Activated CD4-positive, alpha-beta T cell treated with anti-CD3 and anti-CD28 coated beads, Interleukin-2, amount 50 U/mL, for 1 hour (primary cell): ENCODE results near the gene ZNF425.
"Not testable (repeated sequence)": the region's sequence is repeated elsewhere in the genome, so short reads cannot be mapped to it uniquely, and the experiment has no call there.

ENCODE experiments used
- DNase-seq: peaks from one replicate; pipeline ENCODE4 v3.0.0-alpha.2; 2020

Gene ZNF425

GRCh38 chr7:149133028-149133710 is 7.0 kb upstream of the ZNF425 start:
- no peak for DNase-seq

DNA sequence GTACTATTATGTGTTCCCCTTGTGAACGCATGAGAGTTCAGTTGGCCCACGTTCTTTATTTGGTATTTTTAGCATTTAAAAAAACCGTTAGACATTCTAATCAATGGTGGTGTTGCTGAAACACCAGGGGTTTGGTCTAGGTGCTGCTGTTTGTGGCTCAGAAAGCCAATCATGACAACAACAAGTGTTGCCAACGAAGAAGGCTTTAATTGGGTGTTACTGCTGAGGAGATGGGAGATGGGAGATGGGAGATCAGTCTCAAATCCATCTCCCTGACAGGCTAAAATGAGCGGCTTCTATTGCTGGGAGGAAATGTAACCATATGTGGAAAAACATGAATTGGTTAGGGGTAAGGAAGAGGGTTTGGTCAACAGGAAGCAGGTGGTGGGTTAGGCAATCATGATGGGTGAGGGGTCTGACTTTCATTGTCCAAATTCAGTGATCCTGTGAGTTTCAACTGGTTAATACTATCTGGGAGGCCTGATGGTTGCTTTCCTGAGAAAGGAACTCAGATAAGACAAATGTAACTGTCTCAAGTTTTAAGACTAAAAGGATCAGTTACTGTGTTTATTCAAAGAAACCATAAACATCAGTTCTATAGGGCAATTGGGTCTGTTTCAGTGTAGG is 4.6 kb upstream of the ZNF425 start:
- DNase-seq, result no peak

- peak; percentile 33 for DNase-seq
These were observed 640 bp upstream of the ZNF425 start for GRCh38 chr7:149126662-149127266.

GRCh38 chr7:149125189-149125862 is 798 bp downstream of the ZNF425 start:
- no peak for DNase-seq

DNA sequence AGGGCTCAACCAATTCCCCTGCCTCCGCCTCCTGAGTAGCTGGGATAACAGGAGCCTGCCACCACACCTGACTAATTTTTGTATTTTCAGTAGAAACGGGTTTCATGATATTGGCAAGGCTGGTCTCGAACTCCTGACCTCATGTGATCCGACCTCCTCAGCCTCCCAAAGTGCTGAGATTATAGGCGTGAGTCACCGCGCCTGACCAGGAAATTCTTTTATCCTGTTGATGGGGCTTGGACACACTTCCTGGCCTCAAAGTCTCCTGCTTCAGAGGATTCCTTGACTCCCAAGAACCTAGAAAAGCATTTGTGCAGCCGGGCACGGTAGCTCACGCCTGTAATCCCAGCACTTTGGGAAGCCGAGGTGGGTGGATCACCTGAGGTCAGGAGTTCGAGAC is 16.2 kb downstream of the ZNF425 start:
- no peak for DNase-seq

- no peak for DNase-seq
These were observed 21.4 kb downstream of the ZNF425 start for GRCh38 chr7:149104749-149105148.

DNA sequence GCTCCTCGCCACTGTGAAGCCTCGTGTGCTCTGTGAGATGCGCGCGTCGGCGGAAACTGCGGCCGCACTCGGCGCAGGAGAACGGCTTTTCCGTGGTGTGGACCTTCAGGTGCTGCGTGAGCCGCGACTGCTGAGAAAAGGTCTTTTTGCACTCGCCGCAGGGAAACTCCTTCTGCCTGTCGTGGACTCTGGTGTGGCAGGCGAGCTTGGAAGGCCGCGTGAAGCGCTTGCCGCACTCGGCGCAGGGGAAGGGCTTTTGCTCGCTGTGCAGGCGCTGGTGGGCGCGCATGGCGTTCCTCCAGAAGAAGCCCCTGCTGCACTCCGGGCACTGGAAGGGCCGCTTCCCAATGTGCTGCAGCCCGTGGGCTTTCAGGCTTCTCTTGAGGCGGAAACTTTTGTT is 21.9 kb downstream of the ZNF425 start:
- no peak for DNase-seq

DNA sequence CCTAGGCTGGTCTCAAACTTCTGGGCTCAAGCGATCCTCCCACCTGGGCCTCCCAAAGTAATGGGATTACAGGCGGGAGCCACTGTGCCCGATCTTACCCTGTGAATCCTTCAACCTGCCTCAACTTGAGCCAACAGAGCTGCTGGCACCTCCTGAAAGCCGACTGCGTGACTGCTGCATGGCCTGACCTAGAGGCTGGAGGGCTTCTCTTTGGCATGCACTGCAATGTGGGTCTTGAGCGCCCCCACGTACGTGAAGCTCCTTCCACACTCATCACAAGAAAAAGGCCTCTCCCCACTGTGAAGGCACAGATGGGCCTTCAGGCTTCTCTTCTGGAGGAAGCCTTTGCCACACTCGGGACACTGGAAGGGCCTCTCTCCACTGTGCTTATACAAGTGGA is 22.7 kb downstream of the ZNF425 start:
- DNase-seq, result no peak

DNA sequence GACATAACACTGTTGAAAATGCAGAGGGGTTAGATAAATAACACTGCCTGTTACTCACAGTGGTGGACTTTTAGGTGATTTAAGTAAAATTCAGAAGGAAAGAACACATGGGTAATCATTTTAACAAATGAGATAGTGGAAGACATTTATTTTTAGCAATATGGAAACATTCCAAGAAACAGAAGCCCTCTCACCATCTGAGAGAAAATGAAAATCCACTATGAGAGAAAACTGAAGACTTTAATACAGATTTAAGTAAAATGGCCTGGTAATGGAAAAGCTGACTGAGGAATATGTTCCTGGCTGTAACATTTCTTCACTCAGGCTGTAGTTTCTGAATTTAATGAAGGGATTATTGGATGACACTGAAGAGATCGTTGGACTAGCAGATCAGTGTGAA is 23.5 kb downstream of the ZNF425 start:
- no peak for DNase-seq

GRCh38 chr7:149100821-149101220 is 25.3 kb downstream of the ZNF425 start:
- no peak for DNase-seq

GRCh38 chr7:149099058-149099457 is 27.1 kb downstream of the ZNF425 start:
- no peak for DNase-seq

GRCh38 chr7:149097088-149097487 is 29.0 kb downstream of the ZNF425 start:
- no peak for DNase-seq

- DNase-seq, result no peak
These were observed 32.9 kb downstream of the ZNF425 start for GRCh38 chr7:149093228-149093627.

- not testable (repeated sequence) for DNase-seq
These were observed 33.9 kb downstream of the ZNF425 start for GRCh38 chr7:149092244-149092643.

DNA sequence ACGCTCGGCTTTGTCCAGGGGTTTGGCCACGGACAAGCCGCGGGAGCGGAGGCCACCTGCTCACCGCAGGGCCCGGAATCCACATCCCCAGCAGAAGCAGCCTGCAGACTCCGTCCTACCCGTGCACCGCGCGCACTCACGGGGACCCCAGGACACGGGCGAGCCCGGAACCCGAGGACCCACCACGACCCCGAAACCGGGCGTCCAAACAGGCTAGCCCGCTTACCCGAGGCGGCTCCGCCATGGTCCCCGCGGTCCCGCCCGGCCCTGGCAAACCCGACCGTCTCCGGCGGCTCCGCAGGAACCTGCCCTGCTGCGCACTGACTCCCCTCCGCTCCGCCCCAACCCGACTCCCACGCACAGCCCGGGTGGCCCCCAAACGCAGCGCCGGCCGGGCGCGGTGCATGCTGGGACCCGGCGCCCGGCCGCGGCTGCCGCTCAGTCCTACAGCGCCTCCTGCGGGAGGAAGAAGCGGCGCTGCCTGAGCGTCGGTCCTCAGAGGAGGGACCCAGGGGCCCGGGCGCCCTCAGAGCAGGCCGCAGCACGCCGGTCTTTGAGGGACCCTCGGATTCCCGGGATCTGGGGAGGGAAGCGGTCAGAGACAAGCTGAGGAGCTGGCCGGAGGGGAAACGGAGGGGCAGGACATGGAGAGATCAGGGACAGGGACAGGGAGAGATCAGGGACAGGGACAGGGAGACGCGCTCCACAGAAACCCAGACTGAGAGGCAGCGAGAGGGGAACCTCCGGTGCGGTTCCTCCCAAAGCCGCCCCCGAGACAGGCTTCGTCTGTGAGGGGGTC is 35.5 kb downstream of the ZNF425 start, which contains the start of gene ZNF786:
Gene ZNF786 (minus strand): TSS at position 322 of the 799 bp plus-strand sequence. CDS start 78 bp downstream, at position 244.
- DNase-seq, result peak; percentile 89

GRCh38 chr7:149087376-149087775 is 38.7 kb downstream of the ZNF425 start:
- no peak for DNase-seq

- no peak for DNase-seq
These were observed 40.3 kb downstream of the ZNF425 start for GRCh38 chr7:149085866-149086265.

DNA sequence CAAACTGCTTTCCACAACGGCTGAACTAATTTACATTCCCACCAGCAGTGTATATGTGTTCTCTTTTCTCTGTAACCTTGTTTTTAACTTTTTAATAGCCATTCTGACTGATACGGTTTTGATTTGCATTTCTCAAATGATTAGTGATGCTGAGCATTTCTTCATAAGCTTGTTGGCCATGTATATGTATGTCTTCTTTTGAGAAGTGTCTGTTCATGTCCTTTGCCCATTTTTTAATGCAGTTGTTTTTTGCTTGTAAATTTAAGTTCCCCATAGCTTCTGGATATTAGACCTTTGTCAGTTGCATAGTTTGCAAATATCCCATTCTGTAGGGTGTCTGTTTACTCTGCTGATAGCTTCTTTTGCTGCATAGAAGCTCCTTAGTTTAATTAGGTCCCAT is 41.7 kb downstream of the ZNF425 start:
- no peak for DNase-seq

- DNase-seq, result no peak
These were observed 44.2 kb downstream of the ZNF425 start for GRCh38 chr7:149081914-149082313.

DNA sequence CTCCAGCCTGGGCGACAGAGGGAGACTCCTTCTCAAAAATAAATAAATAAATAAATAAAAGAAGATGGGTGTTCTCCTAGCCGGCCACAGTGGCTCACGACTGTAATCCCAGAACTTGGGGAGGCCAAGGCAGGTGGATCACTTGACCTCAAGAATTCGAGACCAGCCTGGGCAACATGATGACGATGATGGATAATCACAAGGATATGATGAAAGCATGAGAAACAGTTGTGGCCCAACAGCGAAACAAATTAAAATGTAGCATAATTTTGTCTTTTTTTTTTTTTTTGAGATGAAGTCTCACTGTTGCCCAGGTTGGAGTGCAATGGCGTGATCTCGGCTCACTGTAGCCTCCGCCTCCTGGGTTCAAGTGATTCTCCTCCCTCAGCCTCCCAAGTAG is 48.5 kb downstream of the ZNF425 start:
- DNase-seq, result no peak

DNA sequence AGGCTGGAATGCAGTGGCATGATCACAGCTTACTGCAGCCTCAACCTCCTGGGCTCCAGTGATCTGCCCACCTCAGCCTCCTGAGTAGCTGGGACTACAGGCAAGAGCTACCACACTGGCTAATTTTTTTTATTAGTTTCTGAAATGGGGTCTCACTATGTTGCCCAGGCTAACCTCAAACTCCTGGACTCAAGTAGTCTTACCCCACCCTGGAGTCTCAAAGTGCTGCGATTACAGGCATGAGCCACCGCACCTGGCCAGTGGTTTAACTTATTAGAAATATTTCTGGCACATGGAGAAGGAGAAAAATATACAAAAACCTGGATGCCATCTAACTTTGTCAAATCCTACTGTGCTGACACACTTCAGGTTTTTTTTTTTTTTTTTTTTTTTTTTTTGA is 50.8 kb downstream of the ZNF425 start:
- DNase-seq, result no peak

- DNase-seq, result no peak
These were observed 51.8 kb downstream of the ZNF425 start for GRCh38 chr7:149074116-149074885.
